COLO668 (cell line): ENCODE data around the gene ATXN10.
A peak's percentile ranks its signal among the peaks of the same experiment; 100 is the strongest.
"Not testable (repeated sequence)": the region's sequence is repeated elsewhere in the genome, so short reads cannot be mapped to it uniquely, and the experiment has no call there.

Experiments
- DNase-seq: peaks from one replicate; lab custom pipeline; 2025; ENCODE audit not compliant: unreplicated experiment; lab: John Stamatoyannopoulos, UW

ATXN10 gene

GRCh38 chr22:45708145-45708544 lies 36.5 kb downstream of the ATXN10 start:
- DNase-seq: no peak

- no peak for DNase-seq
These were observed 37.6 kb downstream of the ATXN10 start for GRCh38 chr22:45709060-45709739.

- DNase-seq: no peak
These were observed 38.2 kb downstream of the ATXN10 start for GRCh38 chr22:45709866-45710265.

GRCh38 chr22:45710469-45710868 lies 38.8 kb downstream of the ATXN10 start:
- no peak for DNase-seq

- DNase-seq: not testable (repeated sequence)
These were observed 42.8 kb downstream of the ATXN10 start for GRCh38 chr22:45714390-45714789.

GRCh38 chr22:45717789-45718188 lies 46.2 kb downstream of the ATXN10 start:
- no peak for DNase-seq

DNA sequence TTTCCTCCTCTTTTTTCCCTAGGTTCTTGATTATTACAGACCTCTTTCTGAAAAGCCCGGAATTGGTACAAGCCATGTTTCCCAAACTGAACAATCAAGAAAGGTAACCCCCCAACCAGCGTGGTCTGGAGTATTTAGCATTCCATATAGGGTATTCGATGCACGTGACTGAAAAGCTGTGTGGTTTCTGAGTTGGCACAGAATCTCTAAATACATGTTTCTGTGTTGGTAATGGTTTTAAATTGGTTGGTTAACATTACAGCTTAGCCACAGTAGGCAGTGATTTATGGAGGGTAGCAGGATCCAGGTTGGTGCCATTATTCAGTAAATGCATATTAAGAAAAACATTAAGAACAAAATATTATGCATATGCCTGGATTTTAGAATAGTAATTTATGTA lies 46.8 kb downstream of the ATXN10 start:
- no peak for DNase-seq

DNA sequence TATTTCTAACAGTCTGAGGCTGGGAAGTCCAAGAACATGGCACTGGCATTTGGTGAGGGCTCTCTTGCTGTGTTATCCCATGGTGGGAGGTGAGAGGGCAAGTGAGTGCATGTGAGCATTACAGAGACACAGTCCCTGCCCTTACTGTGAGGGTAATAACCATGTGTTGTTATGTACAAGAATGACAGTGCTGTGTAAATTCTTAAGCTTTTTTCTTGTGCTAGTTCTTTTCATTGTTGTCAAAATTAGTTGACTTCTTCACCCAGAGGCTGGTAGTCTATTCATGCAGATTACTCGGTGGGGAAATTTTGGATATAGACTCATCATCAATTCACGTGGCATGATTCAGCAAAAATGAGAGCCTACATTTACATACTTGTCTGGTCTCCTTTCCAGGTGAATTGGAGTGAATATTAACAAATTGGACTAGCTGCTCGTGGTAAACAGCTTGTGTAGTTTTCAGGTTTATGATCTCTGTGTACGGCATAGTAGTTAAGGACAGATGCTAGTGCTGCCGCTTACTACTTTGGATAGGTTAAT lies 49.3 kb downstream of the ATXN10 start:
- DNase-seq: no peak

DNA sequence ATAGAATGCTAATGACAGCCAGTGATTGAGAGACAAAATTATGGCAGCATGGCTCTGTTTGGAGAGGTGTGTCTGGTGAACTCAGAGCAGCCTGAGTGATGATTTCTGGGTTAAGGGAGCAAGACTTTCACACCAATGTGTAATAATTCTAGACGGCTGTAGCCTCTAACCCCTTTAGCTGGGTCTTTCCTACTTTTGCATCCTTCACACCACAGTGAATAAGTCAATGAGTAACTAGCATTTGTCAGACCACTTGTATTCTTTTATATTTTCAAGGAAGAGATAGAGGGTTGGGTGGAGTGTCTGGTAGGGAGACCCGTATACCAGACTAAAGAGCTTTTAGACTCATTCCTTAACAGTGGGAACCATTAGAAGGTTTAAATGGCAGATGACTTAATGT lies 50.4 kb downstream of the ATXN10 start:
- DNase-seq: no peak

DNA sequence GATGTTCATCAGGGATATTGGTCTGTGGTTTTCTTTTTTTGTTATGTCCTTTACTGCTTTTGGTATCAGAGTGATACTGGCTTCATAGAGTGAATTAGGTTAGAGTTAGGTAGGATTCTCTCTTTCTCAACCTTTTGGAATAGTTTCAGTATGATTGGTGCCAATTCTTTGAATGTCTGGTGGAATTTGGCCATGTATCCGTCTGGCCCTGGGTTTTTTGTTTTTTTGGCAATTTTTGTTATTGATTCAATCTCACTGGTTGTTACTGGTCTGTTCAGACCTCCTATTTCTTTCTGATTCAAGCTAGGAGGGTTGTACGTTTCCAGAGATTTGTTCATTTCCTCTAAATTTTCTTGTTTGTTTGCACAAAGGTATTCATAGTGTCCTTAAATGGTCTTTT lies 54.4 kb downstream of the ATXN10 start:
- no peak for DNase-seq

DNA sequence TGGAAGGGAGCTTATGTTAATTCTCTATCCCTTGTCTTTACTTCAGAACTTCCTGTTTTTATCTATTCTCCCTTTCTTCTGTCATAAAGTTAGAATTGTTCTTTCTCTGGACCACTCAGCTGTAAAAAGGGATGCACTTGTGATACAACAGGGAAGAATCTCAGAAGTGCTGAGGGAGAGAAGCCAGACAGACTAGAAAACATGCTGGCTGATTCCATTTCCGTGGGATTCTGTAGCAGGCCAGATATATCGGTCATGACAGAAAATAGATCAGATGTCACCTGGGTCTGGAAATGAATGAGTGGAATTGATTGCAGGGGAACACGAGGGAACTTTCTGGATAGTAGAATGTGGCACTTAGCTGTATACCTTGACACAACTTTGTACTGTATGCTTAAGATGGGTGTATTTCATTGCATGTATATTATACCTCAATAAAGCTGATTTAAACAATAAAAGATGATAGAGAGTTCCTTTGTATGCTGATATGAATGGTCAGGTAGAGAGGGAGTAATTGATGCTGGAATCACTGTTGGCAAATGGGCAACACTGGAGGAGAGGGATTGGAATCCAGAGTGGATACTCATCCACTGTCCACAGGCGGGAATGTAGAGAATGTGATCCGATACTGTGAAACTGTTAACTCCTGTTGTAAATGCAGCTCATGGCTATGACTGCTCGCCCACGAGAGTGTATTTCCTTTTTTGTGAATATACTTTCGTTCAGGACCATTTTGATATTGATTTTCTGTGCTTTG lies 59.6 kb downstream of the ATXN10 start:
- no peak for DNase-seq

DNA sequence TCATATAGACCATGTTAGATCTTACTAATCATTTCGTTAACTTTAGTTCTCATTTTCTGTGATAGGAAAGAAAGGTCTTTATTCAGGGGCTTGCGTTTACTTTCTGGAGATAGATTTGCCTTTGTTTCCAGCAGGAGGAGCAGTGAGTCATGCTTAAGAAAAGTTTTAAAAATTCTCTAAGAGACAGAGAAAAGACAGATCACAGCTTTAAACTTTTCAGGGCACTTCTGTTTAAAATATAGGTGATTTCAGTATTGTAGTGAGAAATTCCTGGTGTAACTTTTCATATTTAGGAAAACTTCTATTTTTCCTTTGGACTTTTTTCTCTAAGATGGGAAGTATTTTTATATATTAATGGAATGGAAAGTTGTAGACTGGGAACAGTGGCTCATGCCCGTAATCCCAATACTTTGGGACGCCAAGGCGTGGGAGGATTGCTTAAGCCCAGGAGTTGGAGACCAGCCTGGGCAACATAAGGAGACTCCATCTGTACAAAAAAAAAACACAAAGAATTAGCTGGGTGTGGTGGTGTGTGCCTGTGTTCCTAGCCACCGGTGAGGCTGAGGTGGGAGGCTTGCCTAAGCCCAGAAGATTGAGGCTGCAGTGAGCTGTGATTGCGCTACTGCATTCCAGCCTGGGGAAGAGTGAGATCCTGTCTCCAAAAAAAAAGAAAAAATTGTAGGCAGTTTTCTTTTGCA lies 60.3 kb downstream of the ATXN10 start:
- DNase-seq: no peak

- DNase-seq: no peak
These were observed 63.6 kb downstream of the ATXN10 start for GRCh38 chr22:45735273-45735672.

DNA sequence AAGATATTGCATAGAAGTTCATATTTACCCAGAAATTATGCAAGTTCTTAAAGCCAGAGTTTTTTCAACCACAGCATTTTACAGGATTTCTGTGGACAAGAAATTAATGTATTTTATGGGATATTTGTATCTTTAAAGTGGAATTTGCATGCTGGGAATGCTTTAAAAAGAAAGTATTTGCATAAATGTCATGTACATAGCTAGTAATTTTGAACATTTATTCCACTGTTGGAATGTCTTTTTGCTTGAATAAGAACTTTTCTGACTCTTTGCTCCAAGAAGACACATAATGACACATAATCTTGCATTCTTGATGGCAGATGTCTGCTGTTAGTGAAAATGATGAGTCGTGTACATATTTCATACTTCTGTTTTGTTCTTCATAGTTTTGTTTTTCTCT lies 66.6 kb downstream of the ATXN10 start:
- DNase-seq: no peak

- no peak for DNase-seq
These were observed 68.6 kb downstream of the ATXN10 start for GRCh38 chr22:45740236-45740635.

DNA sequence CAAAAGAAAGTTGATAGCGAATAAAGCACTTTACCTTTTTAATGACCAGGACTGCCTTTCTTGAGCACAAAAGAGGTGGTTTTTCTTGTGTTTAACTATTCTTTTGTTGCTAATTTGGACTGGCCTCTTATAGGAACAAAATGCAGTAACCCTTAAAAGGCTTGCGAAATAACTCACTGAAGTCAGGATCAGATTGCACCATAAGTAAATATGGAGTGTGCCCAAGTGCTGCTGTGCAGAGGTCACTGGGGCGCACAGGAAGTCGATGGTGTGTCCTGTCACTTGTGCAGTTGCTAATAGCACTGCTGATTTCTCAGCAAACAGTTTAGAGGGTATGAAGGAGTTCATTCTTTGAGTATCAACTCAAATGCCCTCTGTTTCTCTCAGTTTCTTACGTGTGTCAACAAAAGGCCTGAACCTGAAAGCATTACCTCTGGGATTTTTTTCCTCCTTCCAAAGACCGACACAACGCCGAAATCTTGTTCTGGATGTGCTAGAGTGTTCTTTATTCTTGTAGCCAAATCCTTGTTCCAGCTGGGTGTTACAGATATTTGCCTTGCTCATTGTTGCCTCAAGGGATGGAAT lies 71.3 kb downstream of the ATXN10 start:
- peak; percentile 30 for DNase-seq

DNA sequence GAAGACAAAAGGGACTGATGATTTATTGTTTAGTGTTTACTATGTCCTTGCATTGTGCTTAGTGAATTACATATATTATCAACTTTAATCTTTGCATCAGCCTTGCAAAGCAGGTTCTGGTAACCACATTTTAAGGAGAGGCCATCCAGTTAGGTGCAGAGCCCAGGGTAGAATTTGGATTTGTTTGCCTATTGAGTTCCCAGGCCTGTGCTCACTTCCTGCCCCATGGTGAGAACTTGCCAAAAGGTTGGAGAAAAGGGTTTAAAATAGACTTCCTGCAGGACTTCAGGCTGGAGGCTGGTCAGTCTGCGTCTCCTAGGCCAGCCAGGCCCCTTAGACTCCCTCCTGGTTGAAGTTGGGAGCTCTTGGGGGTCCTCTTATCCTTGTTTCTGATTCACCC lies 72.1 kb downstream of the ATXN10 start:
- no peak for DNase-seq

DNA sequence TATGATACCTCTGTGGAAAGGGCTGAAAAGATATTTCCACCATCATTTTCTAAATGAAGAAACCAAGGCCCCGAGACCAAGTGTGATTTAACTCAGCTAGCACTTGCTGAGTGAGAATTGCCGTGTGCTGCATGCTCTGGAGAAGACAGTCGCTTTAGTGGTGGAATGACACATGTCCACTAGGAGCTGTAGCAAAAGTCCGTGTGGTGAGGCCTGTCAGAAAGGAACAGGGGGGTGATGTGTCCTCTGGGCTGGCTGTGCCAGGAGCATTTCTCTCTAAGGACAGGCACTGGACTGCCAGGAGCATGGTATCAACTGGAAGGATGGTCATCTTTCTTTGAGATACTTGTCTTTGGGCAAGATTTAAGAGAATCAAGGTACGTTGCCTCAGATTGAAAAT lies 72.8 kb downstream of the ATXN10 start:
- no peak for DNase-seq

- DNase-seq: no peak
These were observed 79.0 kb downstream of the ATXN10 start for GRCh38 chr22:45750626-45751025.

DNA sequence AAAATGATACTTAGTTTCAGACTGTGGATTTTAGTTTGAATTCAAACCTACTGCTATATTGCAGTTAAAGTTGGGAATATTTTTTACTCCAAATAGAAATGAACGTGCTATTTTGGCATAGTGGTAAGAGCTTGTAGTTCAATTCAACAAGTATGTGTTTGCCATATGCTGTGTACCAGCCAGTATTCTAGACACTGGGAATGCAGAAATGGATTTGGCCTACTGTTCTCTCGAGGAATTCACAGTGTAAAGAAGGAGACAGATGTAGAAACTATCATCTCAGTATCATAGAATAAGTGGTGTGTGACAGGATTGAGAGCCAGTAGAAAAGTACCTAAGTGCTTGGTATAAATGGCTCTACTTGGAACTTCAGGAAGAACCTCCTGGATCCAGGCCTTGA lies 80.4 kb downstream of the ATXN10 start:
- DNase-seq: no peak

DNA sequence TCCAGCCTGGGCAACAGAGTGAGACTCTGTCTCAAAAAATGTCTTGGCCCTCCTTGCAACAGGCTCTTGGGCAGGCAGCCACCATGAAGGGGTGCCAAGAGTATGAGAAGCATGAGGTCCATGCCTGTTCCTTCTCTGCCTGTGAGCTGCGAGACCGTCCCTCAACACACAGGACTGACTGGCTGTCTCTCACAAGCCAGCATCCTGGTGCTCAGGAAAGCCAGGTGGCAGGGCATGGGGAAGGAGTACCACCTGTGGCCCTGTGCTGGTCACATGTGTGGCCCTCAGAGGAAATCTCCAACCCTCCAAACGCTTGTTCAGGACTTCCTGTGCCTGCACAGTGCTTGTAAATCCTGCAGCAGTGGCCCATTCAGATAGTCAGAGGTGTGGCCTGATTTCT lies 83.2 kb downstream of the ATXN10 start:
- no peak for DNase-seq

- DNase-seq: no peak
These were observed 84.9 kb downstream of the ATXN10 start for GRCh38 chr22:45756558-45756957.
